Ectodermal cell (in vitro differentiated cells): ENCODE measurements around the gene HSD17B14.
"Not testable (repeated sequence)": the region's sequence is repeated elsewhere in the genome, so short reads cannot be mapped to it uniquely, and the experiment has no call there.

Source experiments
- H3K27ac ChIP-seq: 2 replicates; pipeline ENCODE4 v1.7.0; 2013; ENCODE audit warnings: mild to moderate bottlenecking, low read depth, low read length; ENCODE audit not compliant: insufficient read depth, poor library complexity, severe bottlenecking
- H3K27me3 ChIP-seq: 2 replicates; pipeline ENCODE4 v1.7.0; 2013; ENCODE audit warnings: mild to moderate bottlenecking, low read length; ENCODE audit not compliant: insufficient read depth, control insufficient read depth, poor library complexity, severe bottlenecking
- H3K36me3 ChIP-seq: one replicate; pipeline ENCODE4 v1.7.0; 2013; ENCODE audit warnings: low read length; ENCODE audit not compliant: control insufficient read depth, insufficient read depth
- H3K4me1 ChIP-seq: one replicate; pipeline ENCODE4 v1.7.0; 2013; ENCODE audit warnings: low read length; ENCODE audit not compliant: control insufficient read depth, insufficient read depth
- H3K4me3 ChIP-seq: 2 replicates; pipeline ENCODE4 v1.7.0; 2013; ENCODE audit warnings: low read depth, low read length, control low read depth; ENCODE audit not compliant: insufficient read depth
- H3K9me3 ChIP-seq: 2 replicates; pipeline ENCODE4 v1.7.0; 2013; ENCODE audit warnings: mild to moderate bottlenecking, low read length, moderate library complexity; ENCODE audit not compliant: control insufficient read depth
- WGBS, 2 experiments: methylation state at CpG; one replicate each; pipeline ENCODE4 v1.1.7; 2013; ENCODE audit warnings: missing lambda C conversion rate in 2 of 2; 5-methylcytosine and 5-hydroxymethylcytosine counted together

HSD17B14 gene

DNA sequence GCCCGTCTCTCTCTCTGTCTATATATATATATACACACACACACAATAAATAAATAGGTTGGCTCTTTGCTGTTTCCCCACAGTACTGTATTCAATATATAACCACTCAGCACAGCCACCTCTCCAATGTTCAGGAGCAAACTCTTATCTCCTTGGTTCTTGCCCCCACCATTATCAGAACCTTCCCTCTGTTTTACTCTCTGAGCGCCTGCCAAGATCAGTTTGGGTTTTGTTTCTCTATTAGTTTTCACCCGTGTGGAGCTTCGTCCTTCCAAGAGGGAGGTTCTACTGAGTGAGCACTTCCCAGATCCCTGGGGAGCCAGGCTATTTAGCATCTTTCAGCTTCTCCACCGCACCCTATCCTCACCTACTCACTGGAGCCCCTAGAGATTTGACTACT, 70.5 kb downstream of the HSD17B14 start:
- H3K4me1 ChIP-seq, H3K4me3 ChIP-seq, H3K36me3 ChIP-seq, H3K9me3 ChIP-seq, H3K27me3 ChIP-seq, H3K27ac ChIP-seq: not testable (repeated sequence)
- WGBS, 2 experiments = 62% methylated on average over 4 of the region's 5 CpGs
